ENCODE data around the gene TMEM163.

The TMEM163 gene

GRCh38 chr2:134433469-134433868 lies 285.3 kb downstream of the TMEM163 start:
- DNase-seq (ENCODE audit: low spot score), result no peak
- TF ChIP-seq CTCF (IDR thresholded peaks at IDR 0.05), result no peak
- H3K4me3 ChIP-seq, result no peak overlapping the region
- no peak overlapping the region for H3K27ac ChIP-seq

GRCh38 chr2:134432435-134432883 lies 286.3 kb downstream of the TMEM163 start:
- no peak for TF ChIP-seq CTCF (IDR thresholded peaks at IDR 0.05)
- no peak overlapping the region for H3K27ac ChIP-seq
- DNase-seq (ENCODE audit: low spot score), result no peak
- H3K4me3 ChIP-seq, result no peak overlapping the region

GRCh38 chr2:134431838-134432434 lies 286.9 kb downstream of the TMEM163 start:
- no peak for TF ChIP-seq CTCF (IDR thresholded peaks at IDR 0.05)
- no peak overlapping the region for H3K27ac ChIP-seq
- no peak overlapping the region for H3K4me3 ChIP-seq
- no peak for DNase-seq (ENCODE audit: low spot score)

GRCh38 chr2:134429886-134430285 lies 288.9 kb downstream of the TMEM163 start:
- TF ChIP-seq CTCF (IDR thresholded peaks at IDR 0.05), result no peak
- Histone ChIP-seq H3K27ac (no peak overlapping the region), H3K4me3 (no peak overlapping the region)
- DNase-seq (ENCODE audit: low spot score), result no peak

DNA sequence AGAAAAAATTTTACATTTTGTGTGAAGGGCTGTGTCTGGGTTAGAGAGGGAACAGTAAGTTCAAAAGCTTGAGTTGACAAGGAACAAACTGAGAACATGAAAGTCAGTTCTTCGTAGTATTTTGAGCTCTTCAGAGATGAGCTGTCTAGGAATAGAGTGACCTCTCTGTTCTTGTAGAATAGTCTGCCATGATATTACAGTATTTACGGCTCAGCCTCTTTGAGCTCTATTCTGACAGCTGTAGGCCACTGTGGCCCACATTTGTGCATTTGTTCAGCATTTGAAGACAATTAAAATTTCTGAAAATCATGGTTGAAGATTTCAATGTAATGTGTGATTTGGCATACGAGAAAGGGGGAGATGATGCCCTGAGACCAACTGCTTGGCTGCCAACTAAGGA lies 292.1 kb downstream of the TMEM163 start:
- Histone ChIP-seq H3K4me3 (no peak overlapping the region), H3K27ac (no peak overlapping the region)
- no peak for DNase-seq (ENCODE audit: low spot score)
- TF ChIP-seq CTCF (IDR thresholded peaks at IDR 0.05), result no peak

- DNase-seq (ENCODE audit: low spot score), result no peak
- TF ChIP-seq CTCF (IDR thresholded peaks at IDR 0.05), result no peak
- no peak overlapping the region for H3K27ac ChIP-seq
- H3K4me3 ChIP-seq, result no peak overlapping the region
These were observed 292.9 kb downstream of the TMEM163 start for GRCh38 chr2:134425724-134426496.
